Lower leg skin (tissue), 4 donors: ENCODE measurements around the gene TRMU. TPM values are rescaled to one million over a fixed set of nuclear protein-coding genes. Genes with fewer than 3 reads are reported as not detected.

Source experiments
- DNase-seq, 2 donors: peaks; one replicate each; pipeline ENCODE4 v3.0.0-alpha.2; 2019; ENCODE audit warnings: low spot score in 2 of 2
- H3K4me3 ChIP-seq: fragments of 200-600 bp; sonication (generic); 2 replicates; pipeline ENCODE4 v1.5.1; 2017; ENCODE audit warnings: mild to moderate bottlenecking, low read depth; ENCODE audit not compliant: poor library complexity, severe bottlenecking
- CTCF ChIP-seq, 3 donors: fragments of 450-650 bp; IDR thresholded peaks; one replicate each; pipeline ENCODE4 v1.5.1; 2016; ENCODE audit warnings: antibody characterized with exemption in 3 of 3, mild to moderate bottlenecking in 3 of 3, moderate library complexity in 2 of 3
- POLR2A ChIP-seq, 2 donors: fragments of 450-650 bp; IDR thresholded peaks; one replicate each; pipeline ENCODE4 v1.6.1; 2016 to 2017; ENCODE audit warnings: antibody characterized with exemption in 2 of 2, mild to moderate bottlenecking in 1 of 2, moderate library complexity in 1 of 2
- WGBS, 2 donors: methylation state at CpG; one replicate each; pipeline ENCODE4 v1.1.5; 2018; 5-methylcytosine and 5-hydroxymethylcytosine counted together
- intact Hi-C: fragments of 100-400 bp; cut with DNase I; formaldehyde crosslinking; loops from one replicate; pipeline ENCODE4 v1.15.0; 2023; ENCODE audit warnings: low total_unique reads
- total RNA-seq, 4 donors: library from RNA; depleted of rRNA; stranded (reverse); fragments of >200 nt; gene quantifications; one replicate each; pipeline ENCODE4 v1.1.0, GENCODE V29; 2016

The TRMU gene
- total RNA-seq, 4 donors from 2014 or later = 26.8 to 43.5 (median 32.7) TPM

GRCh38 chr22:46356496-46357480 is 21.3 kb downstream of the TRMU start:
- DNase-seq = no peak
- H3K4me3 ChIP-seq = no peak overlapping the region
- WGBS, 2 donors = 84 to 89% methylated on average over 18 to 23 of the region's 23 CpGs
- TF ChIP-seq CTCF (IDR thresholded peaks at IDR 0.05) = no peak
- no peak for TF ChIP-seq POLR2A (IDR thresholded peaks at IDR 0.05)
- intact Hi-C loops = no loop called here

- H3K4me3 ChIP-seq = no peak overlapping the region
- 81 to 82% methylated on average over 15 to 18 of the region's 19 CpGs for WGBS, 2 donors
- intact Hi-C loops = no loop called here
- TF ChIP-seq POLR2A (IDR thresholded peaks at IDR 0.05) (no peak), CTCF (IDR thresholded peaks at IDR 0.05) (no peak)
- no peak for DNase-seq
Observed at GRCh38 chr22:46357711-46358520, 22.4 kb downstream of the TRMU start.

GRCh38 chr22:46358766-46359165 is 23.3 kb downstream of the TRMU start:
- 90 to 93% methylated on average over 6 of the region's 6 CpGs for WGBS, 2 donors
- DNase-seq = no peak
- intact Hi-C loops = no loop called here
- H3K4me3 ChIP-seq = no peak overlapping the region
- TF ChIP-seq POLR2A (IDR thresholded peaks at IDR 0.05) (no peak), CTCF (IDR thresholded peaks at IDR 0.05) (no peak)

GRCh38 chr22:46359362-46359761 is 23.8 kb downstream of the TRMU start:
- whole genome bisulfite sequencing, 2 donors = 95 to 97% methylated on average over 7 to 11 of the region's 14 CpGs
- DNase-seq = no peak
- H3K4me3 ChIP-seq = no peak overlapping the region
- no peak for TF ChIP-seq POLR2A (IDR thresholded peaks at IDR 0.05)
- TF ChIP-seq CTCF (IDR thresholded peaks at IDR 0.05) = no peak
- intact Hi-C loops = no loop called here

- H3K4me3 ChIP-seq = no peak overlapping the region
- no peak for DNase-seq
Observed at GRCh38 chr22:46360097-46360496, 24.6 kb downstream of the TRMU start.

More at GRCh38 chr22:46360097-46360496, 24.6 kb downstream of the TRMU start:
- TF ChIP-seq POLR2A (IDR thresholded peaks at IDR 0.05) = no peak
- TF ChIP-seq CTCF (IDR thresholded peaks at IDR 0.05) = no peak
- WGBS, 2 donors = 84% methylated on average over 5 of the region's 5 CpGs
- intact Hi-C loops = no loop called here
